Body of pancreas (tissue), 4 donors: ENCODE measurements around the gene P3H4.

Experiments
- CTCF ChIP-seq, 7 experiments: fragments of 450-650 bp in 4 of 7; fragments of 200-600 bp in 3 of 7; sonication (generic) in 3 of 7; IDR thresholded peaks; one replicate each; pipeline ENCODE4 v1.5.1; 2016 to 2019; ENCODE audit warnings: antibody characterized with exemption in 7 of 7
- POLR2A ChIP-seq, 3 donors: fragments of 450-650 bp; IDR thresholded peaks; one replicate each; pipeline ENCODE4 v1.6.1; 2016; ENCODE audit warnings: antibody characterized with exemption in 3 of 3, mild to moderate bottlenecking in 2 of 3

- TF ChIP-seq CTCF (IDR thresholded peaks at IDR 0.05) (no peak), POLR2A (IDR thresholded peaks at IDR 0.05) (no peak)
Measured at GRCh38 chr17:41814195-41814594, 2.4 kb upstream of the P3H4 start.
